DOHH2 (cell line): ENCODE measurements around the gene LETM1.

Source experiments
- H3F3A ChIP-seq: fragments of 200-600 bp; sonication (generic), shearing (Covaris generic); 2 replicates; pipeline ENCODE4 v1.6.0; 2016; ENCODE audit warnings: antibody characterized with exemption, mild to moderate bottlenecking; ENCODE audit not compliant: control insufficient read depth, insufficient read depth
- H3K27ac ChIP-seq: fragments of 200-600 bp; sonication (generic); 2 replicates; pipeline ENCODE4 v1.5.1; 2014; ENCODE audit warnings: low read depth, mild to moderate bottlenecking, low read length, moderate library complexity
- H3K27me3 ChIP-seq: fragments of 200-600 bp; sonication (generic); 2 replicates; pipeline ENCODE4 v1.6.1; 2014; ENCODE audit warnings: mild to moderate bottlenecking, low read length, mixed read lengths; ENCODE audit not compliant: control insufficient read depth
- H3K36me3 ChIP-seq: fragments of 200-600 bp; sonication (generic); 2 replicates; pipeline ENCODE4 v1.6.1; 2014; ENCODE audit warnings: mild to moderate bottlenecking, low read length, moderate library complexity, mixed read lengths; ENCODE audit not compliant: control insufficient read depth
- H3K4me1 ChIP-seq: fragments of 200-600 bp; sonication (generic); 2 replicates; pipeline ENCODE4 v1.6.1; 2014; ENCODE audit warnings: mild to moderate bottlenecking, low read length, mixed read lengths; ENCODE audit not compliant: control insufficient read depth
- H3K4me2 ChIP-seq: fragments of 200-600 bp; sonication (generic); 2 replicates; pipeline ENCODE4 v1.6.0; 2014; ENCODE audit warnings: mild to moderate bottlenecking, low read length, moderate library complexity
- H3K4me3 ChIP-seq: fragments of 200-600 bp; sonication (generic); 2 replicates; pipeline ENCODE4 v1.5.1; 2014; ENCODE audit warnings: mild to moderate bottlenecking, low read length, mixed read lengths
- H3K79me2 ChIP-seq: fragments of 200-600 bp; sonication (generic); 2 replicates; pipeline ENCODE4 v1.6.1; 2014; ENCODE audit warnings: mild to moderate bottlenecking, low read length, mixed read lengths; ENCODE audit not compliant: control insufficient read depth
- H3K9me2 ChIP-seq: fragments of 200-600 bp; sonication (generic); replicated peaks from 2 replicates; pipeline ENCODE4 v1.6.1; 2014; ENCODE audit warnings: mild to moderate bottlenecking, low read length, mixed read lengths; ENCODE audit not compliant: control insufficient read depth
- H3K9me3 ChIP-seq: fragments of 200-600 bp; sonication (generic); 2 replicates; pipeline ENCODE4 v1.6.1; 2014; ENCODE audit warnings: antibody characterized with exemption, low read length, mixed read lengths; ENCODE audit not compliant: control insufficient read depth, insufficient read depth
- H4K20me1 ChIP-seq: fragments of 200-600 bp; sonication (generic); 2 replicates; pipeline ENCODE4 v1.6.0; 2014; ENCODE audit warnings: low read depth, mild to moderate bottlenecking, antibody characterized with exemption, low read length, moderate library complexity; ENCODE audit not compliant: control insufficient read depth, insufficient read depth
- EZH2phosphoT487 ChIP-seq: fragments of 200-600 bp; sonication (generic); IDR thresholded peaks from 2 replicates; pipeline ENCODE4 v1.6.1; 2017; ENCODE audit warnings: borderline replicate concordance, mild to moderate bottlenecking, antibody characterized with exemption, low read length, moderate library complexity, mixed read lengths
- TF ChIP-seq, protein P1 (sequence below): fragments of 200-600 bp; sonication (generic); IDR thresholded peaks from one replicate; pipeline ENCODE4 v1.5.1; 2014; ENCODE audit warnings: antibody characterized with exemption, mild to moderate bottlenecking, low read depth, low read length; ENCODE audit not compliant: poor library complexity, severe bottlenecking

LETM1 gene

DNA sequence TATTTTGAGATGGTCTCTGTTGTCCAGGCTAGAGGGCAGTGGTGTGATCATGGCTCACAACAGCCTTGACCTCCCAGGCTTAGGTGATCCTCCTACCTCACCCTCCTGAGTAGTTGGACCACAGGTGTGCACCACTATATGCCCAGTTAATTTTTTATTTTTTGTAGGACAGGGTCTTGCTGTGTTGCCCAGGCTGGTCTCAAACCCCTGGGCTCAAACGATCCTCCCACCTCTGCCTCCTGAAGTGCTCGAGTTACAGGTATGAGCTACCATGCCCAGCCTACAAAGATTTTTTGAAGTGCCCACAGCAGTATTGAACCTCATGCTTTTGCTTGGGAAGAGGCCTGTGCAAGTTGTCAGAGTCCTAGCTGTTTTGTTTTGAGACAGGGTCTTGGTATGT, 46.3 kb upstream of the LETM1 start:
- peaks cover 14% of the 10 kb centered on the region for H3F3A ChIP-seq
- H3K9me2 ChIP-seq = no peaks in the 10 kb centered on the region
- H3K4me2 ChIP-seq = no peak overlapping the region
- H3K27me3 ChIP-seq = no peaks in the 10 kb centered on the region
- H3K36me3 ChIP-seq = peaks cover 75% of the 10 kb centered on the region
- no peak overlapping the region for H3K4me3 ChIP-seq
- H4K20me1 ChIP-seq = peaks cover 34% of the 10 kb centered on the region
- TF ChIP-seq, protein P1, sequence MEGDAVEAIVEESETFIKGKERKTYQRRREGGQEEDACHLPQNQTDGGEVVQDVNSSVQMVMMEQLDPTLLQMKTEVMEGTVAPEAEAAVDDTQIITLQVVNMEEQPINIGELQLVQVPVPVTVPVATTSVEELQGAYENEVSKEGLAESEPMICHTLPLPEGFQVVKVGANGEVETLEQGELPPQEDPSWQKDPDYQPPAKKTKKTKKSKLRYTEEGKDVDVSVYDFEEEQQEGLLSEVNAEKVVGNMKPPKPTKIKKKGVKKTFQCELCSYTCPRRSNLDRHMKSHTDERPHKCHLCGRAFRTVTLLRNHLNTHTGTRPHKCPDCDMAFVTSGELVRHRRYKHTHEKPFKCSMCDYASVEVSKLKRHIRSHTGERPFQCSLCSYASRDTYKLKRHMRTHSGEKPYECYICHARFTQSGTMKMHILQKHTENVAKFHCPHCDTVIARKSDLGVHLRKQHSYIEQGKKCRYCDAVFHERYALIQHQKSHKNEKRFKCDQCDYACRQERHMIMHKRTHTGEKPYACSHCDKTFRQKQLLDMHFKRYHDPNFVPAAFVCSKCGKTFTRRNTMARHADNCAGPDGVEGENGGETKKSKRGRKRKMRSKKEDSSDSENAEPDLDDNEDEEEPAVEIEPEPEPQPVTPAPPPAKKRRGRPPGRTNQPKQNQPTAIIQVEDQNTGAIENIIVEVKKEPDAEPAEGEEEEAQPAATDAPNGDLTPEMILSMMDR = no peak
- TF ChIP-seq EZH2phosphoT487 = no peak
- peaks cover 25% of the 10 kb centered on the region for H3K4me1 ChIP-seq
- no peak overlapping the region for H3K27ac ChIP-seq
- H3K9me3 ChIP-seq = no peaks in the 10 kb centered on the region
- H3K79me2 ChIP-seq = peaks cover 98% of the 10 kb centered on the region

DNA sequence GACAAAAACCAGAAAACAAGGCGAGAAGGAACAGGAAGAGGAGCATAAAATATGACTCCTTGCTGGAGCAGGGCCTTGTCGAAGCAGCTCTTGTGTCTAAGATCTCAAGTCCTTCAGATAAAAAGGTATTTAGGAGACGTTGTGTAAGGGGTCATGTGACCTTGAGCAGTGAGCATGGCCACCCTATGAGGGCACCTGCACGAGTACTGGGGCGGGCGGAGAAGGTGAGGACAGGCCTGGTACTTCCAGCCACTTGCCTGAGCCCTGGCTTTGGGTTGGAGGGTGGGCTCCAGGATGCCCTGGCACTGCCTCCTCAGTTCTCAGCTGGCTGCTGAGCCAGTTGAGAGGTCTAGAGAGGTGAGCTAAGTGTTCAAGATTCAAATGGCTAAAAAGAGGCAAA, 45.2 kb upstream of the LETM1 start:
- H4K20me1 ChIP-seq = peaks cover 30% of the 10 kb centered on the region
- no peaks in the 10 kb centered on the region for H3K9me2 ChIP-seq
- no peaks in the 10 kb centered on the region for H3K9me3 ChIP-seq
- TF ChIP-seq EZH2phosphoT487 = no peak
- TF ChIP-seq, protein P1 = no peak
- H3F3A ChIP-seq = peaks cover 15% of the 10 kb centered on the region
- no peak overlapping the region for H3K4me2 ChIP-seq
- no peak overlapping the region for H3K4me3 ChIP-seq
- no peak overlapping the region for H3K27ac ChIP-seq
- H3K27me3 ChIP-seq = no peaks in the 10 kb centered on the region
- peaks cover 31% of the 10 kb centered on the region for H3K4me1 ChIP-seq
- H3K79me2 ChIP-seq = peaks cover 98% of the 10 kb centered on the region
- H3K36me3 ChIP-seq = peaks cover 68% of the 10 kb centered on the region

DNA sequence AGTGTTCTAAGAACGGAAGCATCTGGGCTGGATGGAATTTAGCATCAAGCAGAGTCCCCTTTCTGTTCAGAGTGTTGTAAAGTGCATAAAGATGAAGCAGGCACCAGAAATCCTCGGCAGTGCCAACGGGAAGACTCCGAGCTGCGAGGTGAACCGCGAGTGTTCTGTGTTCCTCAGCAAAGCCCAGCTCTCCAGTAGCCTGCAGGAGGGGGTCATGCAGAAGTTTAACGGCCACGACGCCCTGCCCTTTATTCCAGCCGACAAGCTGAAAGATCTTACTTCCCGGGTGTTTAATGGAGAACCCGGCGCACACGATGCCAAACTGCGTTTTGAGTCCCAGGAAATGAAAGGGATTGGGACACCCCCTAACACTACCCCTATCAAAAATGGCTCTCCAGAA, 44.7 kb upstream of the LETM1 start:
- no peaks in the 10 kb centered on the region for H3K9me2 ChIP-seq
- peaks cover 15% of the 10 kb centered on the region for H3F3A ChIP-seq
- TF ChIP-seq, protein P1 = no peak
- TF ChIP-seq EZH2phosphoT487 = no peak
- H4K20me1 ChIP-seq = peaks cover 31% of the 10 kb centered on the region
- H3K27me3 ChIP-seq = no peaks in the 10 kb centered on the region
- peaks cover 68% of the 10 kb centered on the region for H3K36me3 ChIP-seq
- H3K79me2 ChIP-seq = peaks cover 98% of the 10 kb centered on the region
- H3K4me2 ChIP-seq = no peak overlapping the region
- no peaks in the 10 kb centered on the region for H3K9me3 ChIP-seq
- no peak overlapping the region for H3K4me3 ChIP-seq
- H3K4me1 ChIP-seq = peaks cover 36% of the 10 kb centered on the region
- H3K27ac ChIP-seq = no peak overlapping the region

DNA sequence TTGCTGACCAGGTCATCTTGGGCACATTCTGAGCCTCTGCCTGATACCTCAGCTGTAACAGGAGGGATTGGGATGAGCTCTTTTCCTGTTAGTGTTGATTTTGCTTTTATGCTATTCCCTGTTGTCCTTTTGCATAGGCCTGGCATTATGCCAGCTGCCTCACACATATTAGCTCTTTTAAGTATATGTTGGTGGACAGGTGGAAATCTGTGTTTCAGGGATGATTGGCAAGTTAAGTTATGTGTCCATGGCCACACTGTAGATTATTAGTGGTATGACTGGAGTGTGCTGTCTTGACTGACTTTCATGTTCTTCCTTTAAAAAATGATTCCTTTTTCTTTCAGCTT, 44.1 kb upstream of the LETM1 start:
- Histone ChIP-seq H3K9me2 (no peaks in the 10 kb centered on the region), H3K9me3 (no peaks in the 10 kb centered on the region), H4K20me1 (peaks cover 36% of the 10 kb centered on the region), H3K4me3 (no peak overlapping the region), H3K27me3 (no peaks in the 10 kb centered on the region), H3K4me2 (no peak overlapping the region), H3K79me2 (peaks cover 98% of the 10 kb centered on the region), H3F3A (peaks cover 18% of the 10 kb centered on the region), H3K36me3 (peaks cover 68% of the 10 kb centered on the region), H3K27ac (no peak overlapping the region), H3K4me1 (peaks cover 42% of the 10 kb centered on the region)
- TF ChIP-seq EZH2phosphoT487 = no peak
- TF ChIP-seq, protein P1 = no peak
